GM19452 (cell line): Measurements from ENCODE around the gene TACR1.
"Not testable (repeated sequence)": the region's sequence is repeated elsewhere in the genome, so short reads cannot be mapped to it uniquely, and the experiment has no call there.

ENCODE experiments used
- ATAC-seq: cut with Tn5 transposase; IDR thresholded peaks from one replicate; pipeline ENCODE4 v1.9.1; 2021; ENCODE audit not compliant: unreplicated experiment

The TACR1 gene, protein sequence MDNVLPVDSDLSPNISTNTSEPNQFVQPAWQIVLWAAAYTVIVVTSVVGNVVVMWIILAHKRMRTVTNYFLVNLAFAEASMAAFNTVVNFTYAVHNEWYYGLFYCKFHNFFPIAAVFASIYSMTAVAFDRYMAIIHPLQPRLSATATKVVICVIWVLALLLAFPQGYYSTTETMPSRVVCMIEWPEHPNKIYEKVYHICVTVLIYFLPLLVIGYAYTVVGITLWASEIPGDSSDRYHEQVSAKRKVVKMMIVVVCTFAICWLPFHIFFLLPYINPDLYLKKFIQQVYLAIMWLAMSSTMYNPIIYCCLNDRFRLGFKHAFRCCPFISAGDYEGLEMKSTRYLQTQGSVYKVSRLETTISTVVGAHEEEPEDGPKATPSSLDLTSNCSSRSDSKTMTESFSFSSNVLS

DNA sequence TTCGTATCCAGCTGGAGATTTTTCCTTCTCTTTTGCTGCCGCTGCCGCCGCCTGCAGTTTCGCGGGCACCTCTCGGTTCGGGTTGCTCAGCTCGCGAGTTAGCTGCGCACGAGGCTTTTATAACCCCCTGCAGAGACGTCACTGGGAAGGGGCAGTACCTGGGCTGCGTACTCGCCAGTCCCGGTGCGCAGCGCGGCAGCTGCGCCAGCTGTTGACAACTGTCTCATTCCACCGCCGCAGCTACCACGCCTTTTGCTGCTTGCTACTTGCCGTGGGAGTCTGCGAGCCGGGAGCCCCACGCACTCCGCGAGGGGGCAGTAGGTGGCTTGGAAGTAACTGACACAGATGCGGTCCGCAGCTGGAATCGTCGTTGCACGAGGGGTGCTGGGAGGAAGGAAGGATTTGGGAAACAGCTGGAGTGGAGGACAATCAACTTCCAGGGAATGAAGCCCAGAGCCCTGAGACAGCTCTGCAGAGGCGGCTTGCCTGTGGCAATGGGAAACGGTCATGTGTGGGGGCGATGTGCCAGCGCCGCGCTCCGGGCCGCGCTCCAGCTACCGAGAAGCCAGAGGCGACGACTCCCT is at the start of gene TACR1:
TACR1 (minus strand) TSS at position 93 of the 584 bp plus-strand sequence. CDS start 586 bp downstream, outside the sequence.
- ATAC-seq: peak; percentile 68

DNA sequence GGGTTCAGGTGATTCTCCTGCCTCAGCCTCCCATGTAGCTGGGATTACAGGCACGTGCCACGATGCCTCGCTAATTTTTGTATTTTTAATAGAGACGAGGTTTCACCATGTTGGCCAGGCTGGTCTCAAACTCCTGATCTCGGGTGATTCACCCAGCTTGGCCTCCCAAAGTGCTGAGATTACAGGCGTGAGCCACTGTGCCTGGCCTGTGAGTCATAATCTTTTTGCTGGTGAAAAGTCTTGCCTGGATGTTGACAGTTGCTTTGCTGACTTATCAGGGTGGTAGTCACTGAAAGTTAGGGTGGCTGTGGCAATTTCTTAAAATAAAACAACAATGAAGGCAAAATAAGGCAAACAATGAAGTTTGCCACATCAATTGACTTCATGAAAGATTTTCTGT is 49.3 kb upstream of the TACR1 start:
- ATAC-seq: not testable (repeated sequence)

DNA sequence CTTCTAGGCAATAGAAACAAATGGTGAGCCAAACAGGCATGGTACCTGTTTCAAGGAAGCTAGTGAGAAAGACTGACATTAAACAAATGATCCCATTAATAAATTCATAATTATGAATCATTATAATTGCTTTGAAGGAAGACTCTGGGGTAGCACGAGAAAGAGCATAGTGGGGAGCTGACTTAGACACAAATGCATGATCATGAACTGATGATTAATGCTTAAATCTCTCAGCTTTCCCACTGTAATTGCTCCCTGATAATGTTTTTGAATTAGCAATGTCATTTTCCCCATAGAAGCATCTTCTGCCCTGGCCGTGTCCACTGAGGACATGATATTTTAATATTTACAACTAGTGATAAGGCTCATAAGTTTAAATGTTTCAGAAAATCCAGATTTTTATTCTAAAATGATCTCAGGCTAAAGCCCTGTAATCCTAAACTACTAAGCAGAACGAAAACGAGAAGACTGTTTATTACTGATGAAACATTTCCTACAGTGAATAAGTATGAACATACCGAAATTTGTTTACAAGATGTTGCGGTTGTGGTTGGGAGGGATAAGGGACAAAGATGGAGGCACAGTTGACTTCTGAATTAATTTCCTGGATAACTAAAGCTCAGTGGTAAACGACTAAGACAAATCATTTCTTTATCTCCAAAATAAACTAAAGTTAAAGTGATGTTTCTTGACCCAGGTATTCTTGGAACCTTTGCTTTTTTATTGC is 47.3 kb upstream of the TACR1 start:
- no peak for ATAC-seq

DNA sequence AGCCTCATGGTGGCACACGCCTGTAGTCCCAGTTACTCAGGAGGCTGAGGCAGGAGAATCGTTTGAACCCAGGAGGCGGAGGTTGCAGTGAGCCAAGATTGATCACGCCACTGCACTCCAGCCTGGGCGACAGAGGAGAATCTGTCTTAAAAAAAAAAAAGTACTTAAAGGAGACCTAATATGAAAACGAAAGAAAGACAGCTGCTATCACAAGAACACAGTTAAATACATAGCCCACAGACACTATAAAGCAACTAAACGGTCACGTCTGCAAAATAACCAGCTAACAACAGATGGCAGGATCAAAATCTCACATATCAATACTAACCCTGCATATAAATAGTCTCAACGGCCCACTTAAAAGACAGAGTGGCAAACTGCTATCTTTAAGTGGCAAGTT is 43.9 kb upstream of the TACR1 start:
- no peak for ATAC-seq

DNA sequence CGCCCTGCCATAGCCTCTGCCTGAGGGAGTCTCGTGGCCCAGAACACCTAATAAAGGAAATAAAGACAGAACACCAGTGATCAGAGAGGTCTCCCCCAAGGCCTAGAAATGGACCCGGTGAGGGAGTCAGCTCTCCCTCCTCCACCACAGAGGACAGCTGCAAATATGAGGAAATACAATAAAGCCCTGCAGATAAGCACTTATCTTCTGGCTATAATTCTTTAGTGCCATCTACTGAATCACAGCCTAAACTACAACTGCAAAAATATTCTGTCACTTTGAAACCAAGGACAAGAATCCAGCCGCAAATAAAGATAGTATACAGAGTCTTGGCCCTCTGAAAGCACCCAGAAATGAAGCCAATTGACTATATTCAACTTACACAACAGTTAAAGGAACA is 42.4 kb upstream of the TACR1 start:
- ATAC-seq: no peak

DNA sequence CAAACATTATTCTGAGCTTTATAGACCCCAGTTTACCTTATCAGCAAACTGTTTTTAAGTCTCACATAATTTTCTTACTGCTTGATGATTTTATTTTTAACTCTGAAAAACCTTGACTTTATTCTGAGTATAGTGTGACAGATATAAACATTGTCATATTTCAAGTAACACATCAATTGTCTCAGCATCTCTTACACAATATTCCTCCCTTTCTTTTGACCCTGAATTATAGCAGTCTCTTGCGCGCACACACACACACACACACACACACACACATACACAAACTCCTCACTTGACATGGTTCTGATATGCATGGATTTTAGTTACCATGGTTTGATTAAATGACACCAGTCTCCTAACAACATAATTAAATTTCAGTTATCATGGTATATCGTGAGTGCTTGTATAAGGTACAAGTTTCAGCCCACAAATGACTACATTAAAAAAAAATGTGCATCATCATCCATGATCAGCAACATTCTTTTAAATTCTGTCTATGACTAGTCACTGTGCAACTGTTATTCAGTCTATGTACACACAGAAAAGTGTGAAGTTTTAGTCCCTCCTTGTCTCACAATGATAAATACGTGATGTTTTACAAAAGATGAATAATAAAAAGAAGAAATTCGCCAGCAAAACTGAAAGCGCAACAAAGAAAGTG is 39.5 kb upstream of the TACR1 start:
- no peak for ATAC-seq

DNA sequence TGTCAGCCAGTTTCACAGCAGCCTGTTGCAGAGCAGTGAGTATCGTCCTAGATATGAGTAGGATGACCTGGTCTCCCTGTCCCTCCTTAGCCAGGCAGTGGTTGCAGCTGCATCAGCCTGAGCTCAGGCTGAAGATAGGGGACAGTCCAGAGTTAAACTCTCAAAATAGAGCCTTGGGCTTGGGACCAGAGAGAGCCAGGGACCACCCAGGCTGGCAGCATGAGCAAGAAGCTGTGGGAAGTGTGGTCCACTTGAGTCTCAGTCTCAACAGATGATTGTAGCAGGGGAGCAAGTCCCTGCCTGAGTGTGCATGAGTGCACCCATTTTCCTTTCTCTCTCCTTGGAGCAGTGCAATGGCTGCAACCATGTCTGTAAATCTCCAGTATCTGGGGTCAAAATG is 38.0 kb upstream of the TACR1 start:
- no peak for ATAC-seq

DNA sequence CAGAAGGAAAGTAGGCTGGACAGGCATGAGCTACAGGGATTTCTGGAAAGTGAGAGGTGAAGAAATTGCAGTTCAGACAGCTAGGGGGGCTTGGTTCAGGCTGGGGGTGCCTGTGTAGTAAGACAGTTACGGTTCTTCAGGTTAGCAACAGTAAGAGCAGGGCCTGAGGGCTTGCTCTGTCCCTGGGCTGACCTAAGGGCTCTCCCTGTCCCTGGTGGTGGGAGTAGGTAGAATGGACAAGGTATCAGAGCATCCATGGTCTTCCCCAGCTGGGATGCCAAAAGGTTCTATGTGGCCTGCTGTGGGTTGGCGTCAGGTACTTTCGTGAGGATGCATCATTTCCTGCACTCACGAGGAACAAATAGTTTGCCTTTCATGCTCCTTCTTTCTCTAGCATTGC is 34.6 kb upstream of the TACR1 start:
- no peak for ATAC-seq

DNA sequence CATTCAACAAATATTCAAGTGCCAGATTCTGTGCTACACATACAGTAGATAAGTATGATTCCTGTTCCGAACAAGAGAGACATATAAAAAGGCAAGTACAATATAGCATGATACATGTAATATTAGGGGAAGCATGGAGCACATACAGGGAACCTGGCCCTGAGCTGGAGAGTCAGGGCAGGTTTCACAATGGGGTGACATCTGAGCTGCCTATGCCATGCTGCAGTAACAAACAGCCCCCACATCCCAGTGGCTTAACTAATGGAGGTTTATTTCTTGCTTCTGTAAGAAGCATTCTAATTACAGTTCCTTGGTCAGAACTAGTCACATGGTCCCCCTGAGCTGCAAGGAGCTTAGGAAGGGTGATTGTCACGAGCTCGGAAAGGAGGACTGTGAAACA is 27.3 kb upstream of the TACR1 start:
- no peak for ATAC-seq

DNA sequence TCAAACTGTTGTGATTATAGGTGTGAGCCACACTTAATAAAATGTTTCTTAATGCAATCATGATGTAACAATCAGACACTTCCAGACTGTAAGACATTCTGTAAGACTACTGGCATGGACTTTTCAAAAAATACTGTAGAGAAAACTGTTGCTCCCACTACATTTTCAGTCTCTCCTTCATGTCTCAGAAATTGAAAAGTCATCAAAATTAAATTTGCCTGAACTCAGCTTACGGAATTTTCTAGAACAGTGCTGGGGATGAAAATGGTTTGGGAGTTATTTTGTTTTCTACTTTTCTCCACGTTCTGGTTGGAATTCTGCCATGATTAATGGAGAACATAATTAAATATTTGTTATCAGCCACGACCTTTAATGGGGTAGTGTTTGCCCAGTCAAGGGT is 26.8 kb upstream of the TACR1 start:
- ATAC-seq: no peak

DNA sequence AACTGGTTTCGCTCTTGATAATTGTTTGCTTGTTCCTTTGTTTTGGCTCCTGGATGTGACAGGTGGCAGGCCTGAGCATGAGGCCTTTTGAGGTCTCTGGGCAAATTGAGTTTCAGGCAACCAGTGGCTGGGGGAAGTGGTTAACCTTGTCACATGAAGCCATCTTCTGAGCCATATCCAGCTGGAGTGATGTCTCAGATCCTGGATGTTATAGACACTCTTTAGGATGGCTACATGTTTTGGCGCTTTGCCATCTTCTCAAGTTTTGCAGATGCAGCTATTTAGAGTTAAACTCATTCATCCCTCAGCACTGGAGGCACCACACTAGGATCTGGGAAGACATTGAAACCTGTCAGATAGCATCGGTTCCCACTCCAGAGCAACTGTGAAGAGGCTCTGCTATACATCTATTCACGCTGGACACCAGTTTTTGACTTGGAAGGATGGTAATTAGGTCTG is 25.3 kb upstream of the TACR1 start:
- no peak for ATAC-seq

DNA sequence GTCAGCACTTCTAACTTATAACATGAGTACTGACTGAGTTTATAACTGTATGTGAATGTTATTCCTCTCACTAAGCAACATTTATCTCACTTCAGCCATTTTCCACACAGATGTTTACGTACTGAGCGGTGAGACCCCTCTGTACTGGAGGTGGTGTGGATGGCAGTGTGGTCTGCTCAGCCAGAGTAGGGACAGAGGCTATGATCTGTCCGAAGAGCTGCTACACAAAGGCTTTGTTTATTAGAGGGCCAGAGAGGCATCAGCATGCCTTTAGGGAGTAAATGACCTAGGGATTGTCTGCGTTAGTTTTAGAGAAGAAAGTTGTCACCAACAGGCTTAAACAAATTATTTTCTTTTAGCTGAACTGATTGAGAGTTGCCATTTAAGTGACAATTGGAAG is 23.2 kb upstream of the TACR1 start:
- no peak for ATAC-seq

DNA sequence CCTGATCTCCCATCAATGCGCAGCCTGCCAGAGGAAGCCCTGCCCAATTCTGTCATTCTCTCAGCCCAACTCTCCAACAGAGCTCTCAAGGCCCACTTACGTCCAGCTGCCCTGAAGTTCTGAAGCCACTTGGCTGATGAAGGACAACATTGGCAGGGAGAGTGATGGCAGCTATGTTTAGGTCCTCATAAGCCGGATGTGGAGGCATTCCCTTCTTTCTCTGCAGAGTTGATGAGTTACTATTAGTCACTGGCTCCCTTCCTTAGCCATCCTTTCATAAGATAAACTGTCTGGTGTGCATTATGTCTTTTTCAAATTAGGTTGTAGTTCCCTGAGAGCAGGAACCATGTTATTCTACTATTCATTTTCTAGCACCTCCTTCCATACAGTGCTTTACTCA is 22.5 kb upstream of the TACR1 start:
- no peak for ATAC-seq

DNA sequence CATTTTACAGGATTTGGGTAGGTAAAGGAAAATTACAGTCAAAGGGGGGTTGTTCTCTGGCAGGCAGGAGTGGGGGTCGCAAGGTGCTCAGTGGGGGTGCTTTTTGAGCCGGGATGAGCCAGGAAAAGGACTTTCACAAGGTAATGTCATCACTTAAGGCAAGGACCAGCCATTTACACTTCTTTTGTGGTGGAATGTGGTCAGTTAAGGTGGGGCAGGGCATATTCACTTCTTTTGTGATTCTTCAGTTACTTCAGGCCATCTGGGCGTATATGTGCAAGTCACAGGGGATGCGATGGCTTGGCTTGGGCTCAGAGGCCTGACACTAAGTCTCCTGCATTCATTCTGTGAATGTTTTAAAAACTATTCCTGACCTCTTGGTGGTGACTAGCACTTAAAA is 19.9 kb upstream of the TACR1 start:
- ATAC-seq: not testable (repeated sequence)

DNA sequence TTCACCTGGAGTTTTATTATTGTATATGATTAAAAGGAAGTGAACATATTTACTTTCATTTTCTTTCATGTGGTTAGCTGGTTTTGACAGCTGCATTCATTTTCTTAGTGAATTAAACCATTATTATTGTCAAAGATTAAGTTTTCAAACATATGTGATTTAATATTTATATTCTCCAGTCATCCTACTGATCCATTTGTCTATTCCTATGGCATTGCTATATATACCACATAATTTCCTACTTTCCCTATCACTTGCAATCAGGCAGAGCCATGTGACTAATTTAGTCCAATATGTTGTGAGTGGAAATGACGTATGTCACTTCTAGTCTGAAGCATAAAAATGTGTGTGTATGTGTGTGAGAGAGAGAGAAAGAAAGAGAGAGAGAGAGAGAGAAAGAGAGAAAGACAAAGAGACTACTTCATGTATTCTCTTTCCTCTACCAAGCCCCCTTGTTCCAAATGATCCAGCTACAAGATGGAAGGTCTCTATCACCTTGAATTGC is 12.0 kb upstream of the TACR1 start:
- ATAC-seq: no peak

DNA sequence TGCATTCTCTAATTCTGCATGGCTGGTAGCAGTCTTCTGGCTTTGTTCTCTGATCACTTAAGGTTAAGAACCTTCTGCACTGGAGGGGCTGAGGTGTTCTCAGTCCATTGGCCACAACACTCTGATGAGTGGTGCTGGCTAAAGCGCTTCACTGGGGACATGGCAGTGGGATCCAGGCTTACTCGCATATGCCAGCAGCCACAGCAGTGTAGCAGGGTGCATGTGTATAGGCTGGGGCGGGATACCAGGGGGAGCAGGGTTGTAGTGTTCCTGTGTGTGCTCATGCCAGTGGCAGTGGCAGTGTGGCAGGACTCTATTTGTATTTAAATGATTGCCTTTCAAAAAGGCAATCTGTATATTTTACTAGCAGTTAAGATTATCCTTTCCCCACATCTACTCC is 11.1 kb upstream of the TACR1 start:
- no peak for ATAC-seq

DNA sequence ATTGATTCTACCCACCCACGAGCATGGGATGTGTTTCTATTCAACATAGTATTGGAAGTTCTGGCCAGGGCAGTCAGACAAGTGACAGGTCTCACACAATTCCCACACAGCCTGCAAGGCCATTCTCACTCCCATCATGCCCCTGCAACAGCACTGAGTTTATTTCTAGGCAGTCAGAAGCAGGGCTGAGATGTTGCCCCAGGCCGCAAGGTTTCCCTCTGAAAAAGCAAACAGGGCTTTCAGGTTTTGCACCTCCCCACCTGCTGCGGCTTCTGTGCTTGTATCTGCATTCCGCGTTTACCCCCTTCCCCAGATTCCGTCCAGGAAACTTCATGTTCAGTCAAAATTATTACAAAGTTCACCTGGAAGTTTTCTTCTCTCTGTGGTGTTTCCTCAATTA is 9.4 kb upstream of the TACR1 start:
- no peak for ATAC-seq

DNA sequence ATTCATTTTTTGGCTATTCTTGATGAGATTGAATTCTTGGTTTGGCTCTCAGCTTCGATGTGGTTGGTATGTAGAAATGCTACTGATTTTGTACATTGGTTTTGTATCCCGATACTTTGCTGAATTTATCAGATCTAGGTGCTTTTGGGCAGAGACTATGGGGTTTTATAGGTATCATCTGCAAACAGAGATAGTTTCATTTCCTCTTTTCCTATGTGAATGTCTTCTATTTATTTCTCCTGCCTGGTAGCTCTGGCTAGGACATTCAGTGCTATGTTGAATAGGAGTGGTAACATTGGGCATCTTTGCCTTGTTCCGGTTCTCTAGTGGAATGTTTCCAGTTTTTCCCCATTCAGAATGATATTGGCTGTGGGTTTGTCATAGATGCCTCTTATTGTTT is 5.5 kb upstream of the TACR1 start:
- ATAC-seq: no peak

DNA sequence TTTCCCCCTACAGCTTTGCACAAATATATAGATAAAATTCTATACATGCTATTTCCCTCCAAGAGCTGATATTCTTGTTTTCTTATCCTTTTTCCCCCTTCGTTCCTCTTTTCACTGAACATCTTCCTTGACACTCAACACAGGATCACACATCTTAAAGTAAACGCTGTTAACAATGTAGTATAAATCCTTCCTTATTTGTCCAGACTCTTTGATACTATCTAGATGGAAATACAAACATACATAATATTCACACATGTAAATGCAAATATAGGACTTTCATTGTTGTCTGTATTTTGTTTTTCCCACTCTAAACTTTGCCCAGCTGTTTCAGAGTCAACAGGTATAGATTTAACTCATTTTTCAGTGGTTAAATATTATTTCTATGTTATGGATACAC is 3.0 kb upstream of the TACR1 start:
- no peak for ATAC-seq

DNA sequence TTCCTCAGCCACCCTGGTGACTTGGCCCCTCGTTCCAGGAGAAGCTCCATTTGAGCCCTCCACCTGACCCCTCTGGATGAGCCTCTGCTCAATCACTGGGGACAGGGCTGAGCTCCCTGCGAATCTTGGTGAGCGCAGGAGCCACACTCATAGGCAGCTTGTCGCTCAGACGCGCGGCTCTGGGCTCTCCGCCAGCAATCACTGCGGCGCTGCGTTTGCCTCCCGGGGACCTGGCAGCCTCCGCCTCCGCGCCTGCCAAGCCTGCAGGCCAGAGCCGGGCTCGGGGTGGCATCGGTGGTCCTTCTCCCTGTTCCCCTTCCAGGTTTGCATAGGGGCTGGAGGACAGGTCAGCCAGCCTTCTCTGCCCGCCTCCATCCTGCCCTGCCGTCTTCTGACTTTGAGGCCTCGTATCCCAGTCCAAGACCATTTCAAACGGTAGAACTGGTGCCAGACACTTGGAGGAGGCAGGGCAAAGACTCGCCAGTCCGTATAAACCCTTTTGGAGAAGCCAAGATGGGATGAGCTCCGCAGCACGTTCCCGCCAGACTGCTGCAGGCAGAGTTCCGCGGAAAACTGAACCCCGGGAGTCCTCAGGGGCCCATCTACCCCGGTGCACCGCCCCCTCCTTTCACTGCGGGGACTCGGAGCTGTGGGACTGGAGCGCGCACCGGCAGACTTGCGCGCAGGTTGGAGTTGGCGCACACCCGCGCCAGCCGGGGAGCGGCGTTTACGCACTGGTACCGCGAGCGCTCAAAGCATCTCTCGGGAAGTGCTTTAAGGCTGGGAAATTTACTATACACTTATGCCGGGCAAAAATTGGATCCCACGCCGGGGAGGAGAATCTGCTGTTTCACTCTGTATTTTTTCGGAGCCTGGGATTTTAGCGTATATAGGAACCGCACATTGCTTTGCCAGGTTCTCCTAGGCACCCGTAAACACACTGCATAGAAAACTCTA is 1.1 kb upstream of the TACR1 start:
- ATAC-seq: no peak
